ENCODE data around the gene ABHD5. TPM values are rescaled to one million over a fixed set of nuclear protein-coding genes. Genes with fewer than 3 reads are reported as not detected.

The ABHD5 gene
- total RNA-seq, 2 experiments from 2014 or later, result 7.8 to 8.4 TPM

DNA sequence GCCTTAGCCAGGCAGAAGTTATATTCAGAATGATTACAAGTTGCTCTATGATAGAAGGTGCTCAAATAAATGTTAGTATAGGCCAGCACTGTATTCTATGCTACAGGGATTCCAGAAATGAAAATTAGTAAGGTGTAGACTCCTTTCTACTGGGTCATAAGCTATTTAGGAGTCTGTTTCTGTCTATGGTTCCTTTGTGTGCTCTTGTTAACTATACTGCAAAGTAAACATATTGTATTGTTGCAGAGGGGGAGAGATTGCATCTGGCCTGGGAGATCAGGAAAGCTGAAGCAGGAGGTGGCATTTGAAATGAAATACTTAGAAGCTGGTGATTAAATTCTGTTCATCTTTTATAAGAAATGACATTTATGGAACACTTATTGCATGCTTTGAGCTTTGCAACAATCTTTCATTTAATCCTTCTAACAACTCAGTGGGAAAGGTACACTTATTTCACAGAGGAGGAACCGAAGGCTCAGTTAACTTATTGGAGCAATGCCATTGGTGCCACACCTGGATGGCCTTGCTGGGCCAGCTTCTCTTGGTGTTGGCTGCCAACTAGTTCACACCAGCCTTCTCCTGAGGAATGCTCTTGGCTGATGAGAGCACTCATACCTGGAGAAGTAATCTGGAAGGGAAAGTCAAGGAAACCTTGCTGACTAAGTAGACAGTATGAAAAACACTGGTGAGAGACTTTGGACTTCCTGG lies 39.1 kb downstream of the ABHD5 start:
- intact Hi-C loops (cut with micrococcal nuclease), result no loop called here
- Mint-ChIP-seq H3K4me1 (ENCODE audit: low read depth) (no peaks in the 10 kb centered on the region), H3K36me3 (ENCODE audit: low read depth) (peaks cover 4% of the 10 kb centered on the region), H3K9me3 (no peaks in the 10 kb centered on the region), H3K27me3 (no peaks in the 10 kb centered on the region), H3K4me3 (no peak overlapping the region), H3K27ac (no peak overlapping the region)
- ChIA-PET CTCF (no interaction called here), POLR2A (no interaction called here)
- DNase-seq (no peak), ATAC-seq (no peak)
- TF ChIP-seq, protein P1, sequence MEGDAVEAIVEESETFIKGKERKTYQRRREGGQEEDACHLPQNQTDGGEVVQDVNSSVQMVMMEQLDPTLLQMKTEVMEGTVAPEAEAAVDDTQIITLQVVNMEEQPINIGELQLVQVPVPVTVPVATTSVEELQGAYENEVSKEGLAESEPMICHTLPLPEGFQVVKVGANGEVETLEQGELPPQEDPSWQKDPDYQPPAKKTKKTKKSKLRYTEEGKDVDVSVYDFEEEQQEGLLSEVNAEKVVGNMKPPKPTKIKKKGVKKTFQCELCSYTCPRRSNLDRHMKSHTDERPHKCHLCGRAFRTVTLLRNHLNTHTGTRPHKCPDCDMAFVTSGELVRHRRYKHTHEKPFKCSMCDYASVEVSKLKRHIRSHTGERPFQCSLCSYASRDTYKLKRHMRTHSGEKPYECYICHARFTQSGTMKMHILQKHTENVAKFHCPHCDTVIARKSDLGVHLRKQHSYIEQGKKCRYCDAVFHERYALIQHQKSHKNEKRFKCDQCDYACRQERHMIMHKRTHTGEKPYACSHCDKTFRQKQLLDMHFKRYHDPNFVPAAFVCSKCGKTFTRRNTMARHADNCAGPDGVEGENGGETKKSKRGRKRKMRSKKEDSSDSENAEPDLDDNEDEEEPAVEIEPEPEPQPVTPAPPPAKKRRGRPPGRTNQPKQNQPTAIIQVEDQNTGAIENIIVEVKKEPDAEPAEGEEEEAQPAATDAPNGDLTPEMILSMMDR (IDR thresholded peaks at IDR 0.05), result no peak

DNA sequence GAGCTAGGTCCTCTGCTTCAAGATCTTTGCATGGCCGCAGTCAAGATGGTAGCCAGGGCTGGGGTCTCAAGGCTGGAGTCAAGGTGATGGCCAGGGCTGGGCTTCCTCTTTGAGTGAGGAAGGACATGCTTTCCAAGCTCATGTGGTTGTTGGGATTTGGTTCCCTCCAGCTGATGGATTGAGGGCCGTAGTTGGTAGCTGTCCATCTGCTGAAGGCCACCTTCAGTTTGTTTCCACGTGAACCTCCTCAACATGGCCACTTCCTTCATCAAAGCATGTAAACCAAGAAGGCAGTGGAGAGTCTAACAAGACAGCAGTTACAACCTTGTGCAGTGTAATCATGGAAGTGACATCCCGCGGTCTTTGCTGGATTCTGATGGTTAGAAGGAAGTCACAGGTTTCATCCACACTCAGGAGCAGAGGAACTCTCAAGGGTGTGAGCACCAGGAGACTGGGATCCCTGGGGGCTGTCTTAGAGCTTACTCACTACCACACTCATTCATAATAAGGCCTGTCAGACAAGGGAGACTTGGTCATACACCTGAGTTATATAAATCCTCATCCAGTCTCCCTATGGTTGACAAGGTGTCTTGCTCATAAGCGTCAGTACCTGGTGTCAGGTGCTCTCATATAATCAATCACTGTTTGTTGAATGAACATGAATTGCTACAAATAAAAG lies 42.1 kb downstream of the ABHD5 start:
- Mint-ChIP-seq H3K27me3 (no peaks in the 10 kb centered on the region), H3K4me3 (no peak overlapping the region), H3K27ac (no peak overlapping the region), H3K4me1 (ENCODE audit: low read depth) (no peaks in the 10 kb centered on the region), H3K36me3 (ENCODE audit: low read depth) (peaks cover 3% of the 10 kb centered on the region), H3K9me3 (no peaks in the 10 kb centered on the region)
- TF ChIP-seq, protein P1 (IDR thresholded peaks at IDR 0.05), result no peak
- DNase-seq (no peak), ATAC-seq (no peak)
- ChIA-PET CTCF (no interaction called here), POLR2A (no interaction called here)
- intact Hi-C loops (cut with micrococcal nuclease), result no loop called here

DNA sequence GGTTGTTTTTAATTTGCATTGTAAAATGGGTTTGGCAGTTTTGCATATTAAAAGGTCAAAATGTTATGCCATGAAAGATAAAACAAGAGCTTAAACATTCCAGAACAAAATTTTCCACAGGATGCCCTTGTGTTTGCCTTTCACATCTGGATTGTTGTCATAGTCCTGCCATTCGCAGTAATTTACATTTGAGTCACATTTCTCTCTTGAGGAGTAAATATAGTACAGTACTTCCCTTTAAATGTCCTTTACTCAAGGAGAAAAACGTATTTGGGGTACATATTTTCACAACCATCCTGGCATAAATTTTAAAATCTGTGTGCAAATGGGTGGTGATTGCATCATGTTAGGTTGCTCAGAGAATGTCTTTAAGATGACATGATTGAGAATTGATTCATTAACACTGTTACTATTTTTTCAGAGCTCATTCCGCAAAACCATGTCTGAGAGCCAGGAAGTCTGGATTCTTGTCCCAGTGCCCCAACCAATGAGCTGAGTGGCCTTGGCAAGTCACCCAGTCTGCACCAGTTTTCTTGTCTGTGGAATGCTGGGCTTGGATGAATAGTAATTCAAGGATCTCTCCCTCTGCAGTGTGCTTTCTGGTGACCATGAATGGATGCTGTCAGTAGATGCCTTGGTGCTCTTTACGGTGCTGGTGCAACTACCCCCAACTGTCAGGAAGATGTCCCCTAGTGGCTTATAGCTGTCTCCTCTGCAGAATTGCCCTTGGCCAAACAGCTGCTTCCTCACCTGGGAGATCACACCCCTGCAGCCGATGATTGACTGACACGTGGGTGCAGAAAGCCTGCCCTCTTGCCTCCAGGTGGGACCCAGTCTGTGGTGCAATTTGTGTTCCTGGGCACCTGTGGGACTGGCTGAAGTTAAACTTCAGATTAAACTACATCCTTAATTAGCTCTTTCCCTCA lies 43.0 kb downstream of the ABHD5 start:
- ATAC-seq, result no peak
- H3K9me3 Mint-ChIP-seq, result no peaks in the 10 kb centered on the region
- TF ChIP-seq, protein P1 (IDR thresholded peaks at IDR 0.05), result no peak
- H3K27me3 Mint-ChIP-seq, result no peaks in the 10 kb centered on the region
- no peak overlapping the region for H3K27ac Mint-ChIP-seq
- H3K4me1 Mint-ChIP-seq (ENCODE audit: low read depth), result no peaks in the 10 kb centered on the region
- ChIA-PET CTCF (no interaction called here), POLR2A (interaction anchor here (0.6 kb wide), 1 partner anchor 9 kb away, joined by 3 read pairs; no protein-coding TSS in a partner anchor)
- intact Hi-C loops (cut with micrococcal nuclease), result no loop called here
- no peak for DNase-seq
- no peak overlapping the region for H3K4me3 Mint-ChIP-seq
- H3K36me3 Mint-ChIP-seq (ENCODE audit: low read depth), result peaks cover 1% of the 10 kb centered on the region

DNA sequence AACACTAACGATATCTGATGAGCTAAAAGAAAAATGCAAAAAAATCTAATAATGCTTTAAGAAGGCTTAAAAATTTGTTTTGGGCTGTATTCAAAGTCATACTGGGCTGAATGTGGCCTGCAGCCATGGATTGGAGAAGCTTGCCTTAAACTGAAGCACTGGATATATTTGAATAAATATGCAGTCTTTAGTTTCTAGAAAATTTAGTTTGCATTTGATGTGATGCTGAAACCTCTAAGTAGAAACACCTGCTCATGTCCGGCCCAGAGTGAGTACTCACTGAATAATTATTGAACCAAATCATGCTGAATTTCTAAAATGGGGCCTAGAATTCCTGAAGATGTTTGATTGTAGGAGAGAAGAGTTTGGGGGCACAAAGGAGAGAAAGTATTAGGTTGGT lies 43.9 kb downstream of the ABHD5 start:
- CTCF ChIA-PET, result no interaction called here
- ATAC-seq (no peak), DNase-seq (no peak)
- POLR2A ChIA-PET, result interaction anchor here (0.6 kb wide), 1 partner anchor 8 kb away, joined by 3 read pairs; no protein-coding TSS in a partner anchor
- H3K9me3 Mint-ChIP-seq, result no peaks in the 10 kb centered on the region
- no peaks in the 10 kb centered on the region for H3K4me1 Mint-ChIP-seq (ENCODE audit: low read depth)
- H3K27me3 Mint-ChIP-seq, result no peaks in the 10 kb centered on the region
- peaks cover under 1% of the 10 kb centered on the region for H3K36me3 Mint-ChIP-seq (ENCODE audit: low read depth)
- no peak overlapping the region for H3K27ac Mint-ChIP-seq
- intact Hi-C loops (cut with micrococcal nuclease), result no loop called here
- TF ChIP-seq, protein P1 (IDR thresholded peaks at IDR 0.05), result no peak
- H3K4me3 Mint-ChIP-seq, result no peak overlapping the region
